ENCODE data around the gene EMC7. TPM values are rescaled to one million over a fixed set of nuclear protein-coding genes. Genes with fewer than 3 reads are reported as not detected.

The EMC7 gene
- total RNA-seq, 3 donors from 2014 or later: 35.0 to 47.5 (median 44.6) TPM

DNA sequence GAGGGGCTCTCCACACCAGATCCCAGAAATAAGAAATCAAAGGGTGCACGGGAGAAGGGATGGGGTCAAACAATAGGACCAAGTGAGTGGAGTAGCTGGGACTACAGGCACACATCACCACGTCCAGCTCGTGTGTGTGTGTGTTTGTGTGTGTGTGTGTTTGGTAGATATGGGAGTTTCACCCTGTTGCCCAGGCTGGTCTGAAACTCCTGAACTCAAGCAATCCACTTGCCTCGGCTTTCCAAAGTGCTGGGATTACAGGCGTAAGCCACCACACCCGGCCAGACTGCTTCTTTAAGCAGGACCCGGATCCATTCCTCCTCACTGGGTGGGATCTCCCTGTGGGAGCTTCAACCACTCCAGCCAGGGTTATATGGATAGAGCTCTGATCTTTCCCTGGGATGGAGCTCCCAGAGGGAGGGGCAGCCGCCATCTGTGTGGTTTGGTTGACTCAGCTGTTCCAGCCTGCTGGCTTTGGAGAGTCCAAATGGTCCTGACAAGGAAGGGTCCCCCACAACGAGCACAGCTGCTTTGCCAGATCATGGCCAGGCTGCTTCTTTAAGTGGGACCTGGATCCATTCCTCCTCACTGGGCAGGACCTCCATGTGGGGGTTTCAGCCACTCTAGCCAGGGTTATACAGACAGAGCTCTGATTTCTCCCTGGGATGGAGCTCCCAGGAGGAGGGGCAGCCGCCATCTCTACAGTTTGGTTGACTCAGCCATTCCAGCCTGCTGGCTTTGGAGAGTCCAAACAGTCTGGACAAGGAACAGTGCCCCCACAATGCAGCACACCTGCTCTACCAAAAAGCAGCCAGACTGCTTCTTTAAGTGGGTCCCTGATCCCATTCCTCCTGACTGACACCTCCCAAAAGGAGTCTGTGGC is 53.5 kb downstream of the EMC7 start:
- H3K27ac ChIP-seq: no peak overlapping the region
- no peak for TF ChIP-seq POLR2A (IDR thresholded peaks at IDR 0.05)
- TF ChIP-seq POLR2AphosphoS5 (IDR thresholded peaks at IDR 0.05): no peak
- TF ChIP-seq, protein P1, sequence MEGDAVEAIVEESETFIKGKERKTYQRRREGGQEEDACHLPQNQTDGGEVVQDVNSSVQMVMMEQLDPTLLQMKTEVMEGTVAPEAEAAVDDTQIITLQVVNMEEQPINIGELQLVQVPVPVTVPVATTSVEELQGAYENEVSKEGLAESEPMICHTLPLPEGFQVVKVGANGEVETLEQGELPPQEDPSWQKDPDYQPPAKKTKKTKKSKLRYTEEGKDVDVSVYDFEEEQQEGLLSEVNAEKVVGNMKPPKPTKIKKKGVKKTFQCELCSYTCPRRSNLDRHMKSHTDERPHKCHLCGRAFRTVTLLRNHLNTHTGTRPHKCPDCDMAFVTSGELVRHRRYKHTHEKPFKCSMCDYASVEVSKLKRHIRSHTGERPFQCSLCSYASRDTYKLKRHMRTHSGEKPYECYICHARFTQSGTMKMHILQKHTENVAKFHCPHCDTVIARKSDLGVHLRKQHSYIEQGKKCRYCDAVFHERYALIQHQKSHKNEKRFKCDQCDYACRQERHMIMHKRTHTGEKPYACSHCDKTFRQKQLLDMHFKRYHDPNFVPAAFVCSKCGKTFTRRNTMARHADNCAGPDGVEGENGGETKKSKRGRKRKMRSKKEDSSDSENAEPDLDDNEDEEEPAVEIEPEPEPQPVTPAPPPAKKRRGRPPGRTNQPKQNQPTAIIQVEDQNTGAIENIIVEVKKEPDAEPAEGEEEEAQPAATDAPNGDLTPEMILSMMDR (IDR thresholded peaks at IDR 0.05): no peak
- H3K27me3 ChIP-seq: no peaks in the 10 kb centered on the region
- no peak overlapping the region for H3K4me3 ChIP-seq
- intact Hi-C loops (cut with DNase I; ENCODE audit: low total_unique reads): no loop called here
- peaks cover 6% of the 10 kb centered on the region in 2 donors for H3K9me3 ChIP-seq
- DNase-seq (ENCODE audit: low spot score in 2 of 2): no peak
- H3K4me1 ChIP-seq: no peaks in the 10 kb centered on the region
- H3K36me3 ChIP-seq: no peaks in the 10 kb centered on the region

DNA sequence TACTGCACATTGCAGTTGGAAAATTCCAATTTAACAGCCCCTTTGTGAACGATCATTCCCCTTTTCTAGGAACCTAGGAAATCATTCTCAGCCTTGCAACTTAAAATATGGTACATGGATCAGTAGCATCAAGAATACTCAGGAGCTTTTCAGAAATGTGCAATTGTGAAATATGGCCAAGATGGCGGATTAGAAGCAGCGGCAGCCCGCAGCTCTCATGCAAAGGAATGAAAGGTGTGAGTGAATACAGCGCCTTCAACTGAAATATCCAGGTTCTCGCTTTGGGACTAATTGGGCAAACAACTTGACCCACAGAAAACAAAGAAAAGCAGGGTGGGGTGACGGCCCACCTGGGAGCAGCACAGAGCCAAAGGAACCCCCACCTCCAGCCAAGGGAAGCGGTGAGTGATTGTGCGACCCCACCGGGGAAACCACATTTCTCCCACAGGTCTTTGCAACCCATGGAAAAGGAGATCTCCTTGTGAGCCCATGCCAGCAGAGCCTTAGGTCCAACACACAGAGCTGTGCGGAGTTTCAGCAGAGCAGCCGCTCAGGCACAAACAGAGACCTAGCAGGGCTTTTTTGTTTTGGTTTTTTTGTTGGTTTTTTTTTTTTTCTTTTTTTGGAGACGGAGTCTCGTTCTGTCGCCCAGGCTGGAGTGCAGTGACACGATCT is 55.1 kb downstream of the EMC7 start:
- intact Hi-C loops (cut with DNase I; ENCODE audit: low total_unique reads): no loop called here
- H3K27me3 ChIP-seq: no peaks in the 10 kb centered on the region
- H3K27ac ChIP-seq: no peak overlapping the region
- peaks cover 6% of the 10 kb centered on the region in 2 donors for H3K9me3 ChIP-seq
- H3K36me3 ChIP-seq: no peaks in the 10 kb centered on the region
- TF ChIP-seq POLR2A (IDR thresholded peaks at IDR 0.05) (no peak), POLR2AphosphoS5 (IDR thresholded peaks at IDR 0.05) (no peak)
- TF ChIP-seq, protein P1 (IDR thresholded peaks at IDR 0.05): no peak
- DNase-seq (ENCODE audit: low spot score in 2 of 2): no peak
- no peak overlapping the region for H3K4me3 ChIP-seq
- H3K4me1 ChIP-seq: no peaks in the 10 kb centered on the region

GRCh38 chr15:34043813-34044212 is 57.8 kb downstream of the EMC7 start:
- H3K4me3 ChIP-seq: no peak overlapping the region
- DNase-seq (ENCODE audit: low spot score in 2 of 2): no peak
- H3K4me1 ChIP-seq: no peaks in the 10 kb centered on the region
- no peak overlapping the region for H3K27ac ChIP-seq
- intact Hi-C loops (cut with DNase I; ENCODE audit: low total_unique reads): no loop called here
- TF ChIP-seq, protein P1 (IDR thresholded peaks at IDR 0.05): no peak
- TF ChIP-seq POLR2A (IDR thresholded peaks at IDR 0.05) (no peak), POLR2AphosphoS5 (IDR thresholded peaks at IDR 0.05) (no peak)
- no peaks in the 10 kb centered on the region for H3K36me3 ChIP-seq
- no peaks in the 10 kb centered on the region for H3K9me3 ChIP-seq
- H3K27me3 ChIP-seq: no peaks in the 10 kb centered on the region

GRCh38 chr15:34043391-34043790 is 58.3 kb downstream of the EMC7 start:
- Histone ChIP-seq H3K36me3 (no peaks in the 10 kb centered on the region), H3K27me3 (no peaks in the 10 kb centered on the region), H3K4me3 (no peak overlapping the region), H3K27ac (no peak overlapping the region), H3K4me1 (no peaks in the 10 kb centered on the region), H3K9me3 (no peaks in the 10 kb centered on the region)
- no peak for DNase-seq (ENCODE audit: low spot score in 2 of 2)
- intact Hi-C loops (cut with DNase I; ENCODE audit: low total_unique reads): no loop called here
- TF ChIP-seq, protein P1 (IDR thresholded peaks at IDR 0.05): no peak
- TF ChIP-seq POLR2A (IDR thresholded peaks at IDR 0.05): no peak
- TF ChIP-seq POLR2AphosphoS5 (IDR thresholded peaks at IDR 0.05): no peak

DNA sequence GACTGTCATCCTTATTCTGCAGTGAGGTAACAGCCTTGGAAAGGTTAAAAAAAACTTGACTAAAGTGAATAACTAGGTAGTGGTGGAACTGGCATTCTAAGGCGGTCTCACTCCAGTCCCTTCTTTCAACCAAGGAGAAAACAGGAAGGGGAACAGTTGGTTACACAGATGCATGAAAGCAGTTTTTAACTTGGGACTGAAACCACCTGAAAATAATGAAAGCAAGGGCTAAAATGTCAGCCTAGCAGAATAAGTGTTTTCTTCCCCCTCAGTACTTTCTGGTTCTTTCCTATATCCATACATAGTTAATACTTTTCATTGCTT is 61.9 kb downstream of the EMC7 start:
- no peaks in the 10 kb centered on the region for H3K27me3 ChIP-seq
- intact Hi-C loops (cut with DNase I; ENCODE audit: low total_unique reads): no loop called here
- peak overlapping the region in 2 of 3 donors; percentile 71 to 80 for H3K4me3 ChIP-seq
- H3K9me3 ChIP-seq: no peaks in the 10 kb centered on the region
- no peak for DNase-seq (ENCODE audit: low spot score in 2 of 2)
- TF ChIP-seq POLR2AphosphoS5 (IDR thresholded peaks at IDR 0.05): no peak
- TF ChIP-seq, protein P1 (IDR thresholded peaks at IDR 0.05): no peak
- no peak for TF ChIP-seq POLR2A (IDR thresholded peaks at IDR 0.05)
- H3K27ac ChIP-seq: peak overlapping the region; percentile 90 to 98
- no peaks in the 10 kb centered on the region for H3K4me1 ChIP-seq
- H3K36me3 ChIP-seq: no peaks in the 10 kb centered on the region
